ENCODE data around the gene CABLES2.

Gene CABLES2

DNA sequence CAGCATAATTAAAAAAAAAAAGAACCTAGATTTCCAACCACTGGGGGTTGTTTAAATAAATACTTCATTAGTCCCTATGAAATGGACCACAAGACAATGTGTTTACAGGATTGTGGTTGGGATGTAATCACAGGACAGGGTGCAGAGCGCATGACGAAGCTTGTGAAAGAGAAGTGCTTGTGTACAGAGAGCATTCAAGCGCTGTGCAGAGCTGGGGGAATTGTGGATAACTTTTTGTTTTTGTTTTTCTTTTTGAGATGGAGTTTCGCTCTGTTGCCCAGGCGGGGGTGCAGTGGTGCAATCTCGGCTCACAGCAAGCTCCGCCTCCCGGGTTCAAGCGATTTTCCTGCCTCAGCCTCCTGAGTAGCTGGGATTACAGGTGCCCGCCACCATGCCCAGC lies 62.3 kb downstream of the CABLES2 start:
- no peak for DNase-seq

- no peak for DNase-seq
These were observed 63.0 kb downstream of the CABLES2 start for GRCh38 chr20:62344092-62344491.

- DNase-seq, result no peak
These were observed 64.2 kb downstream of the CABLES2 start for GRCh38 chr20:62342910-62343309.

DNA sequence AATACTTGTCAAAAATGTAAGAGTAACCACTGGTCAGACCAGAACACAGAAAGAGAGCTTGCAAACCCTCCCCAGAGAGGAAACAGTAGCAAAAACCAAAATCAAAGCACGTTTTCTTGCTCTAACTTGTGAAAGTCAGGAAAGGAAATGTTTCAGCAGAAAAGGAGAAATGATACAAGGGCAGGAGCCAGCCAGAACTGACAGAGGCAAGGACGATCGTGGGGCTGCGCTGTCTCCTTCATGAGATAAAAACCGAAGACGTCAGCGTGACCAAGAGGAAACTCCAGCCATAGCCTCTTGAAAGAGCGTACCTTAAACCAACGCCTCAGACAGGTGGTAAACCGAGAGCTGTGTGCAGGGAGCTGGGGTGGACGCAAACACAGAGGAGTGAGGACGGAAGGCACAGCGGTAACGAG lies 67.4 kb downstream of the CABLES2 start:
- DNase-seq, result no peak
